SK-N-SH treated with all-trans-retinoic acid at 6 μM for 48 hours (cell line): ENCODE data around the gene LHCGR.

ENCODE experiments used
- ARNTL ChIP-seq: fragments of 450-650 bp; formaldehyde crosslinking; IDR thresholded peaks from 2 replicates; pipeline ENCODE4 v1.5.0; 2020; ENCODE audit warnings: low read depth, mild to moderate bottlenecking, moderate library complexity, borderline replicate concordance
- RARB ChIP-seq: fragments of 250-450 bp; sonication (Bioruptor Pico); IDR thresholded peaks from 2 replicates; pipeline ENCODE4 v1.8.0; 2021; ENCODE audit warnings: mild to moderate bottlenecking, moderate library complexity

GRCh38 chr2:48696881-48697280 lies 58.6 kb downstream of the LHCGR start:
- TF ChIP-seq ARNTL (CRISPR knock-in tag) = no peak
- no peak for TF ChIP-seq RARB (CRISPR knock-in tag)
